Parathyroid adenoma (tissue), 2 donors: Measurements from ENCODE around the gene IMPDH1.

Experiments used
- H2AFZ ChIP-seq: fragments of 300-600 bp; sonication (generic); one replicate; pipeline ENCODE4 v1.7.0; 2017; ENCODE audit warnings: antibody characterized with exemption, mild to moderate bottlenecking
- H3K27ac ChIP-seq: fragments of 300-600 bp; sonication (generic); one replicate; pipeline ENCODE4 v1.7.0; 2017
- H3K27me3 ChIP-seq: fragments of 300-600 bp; sonication (generic); one replicate; pipeline ENCODE4 v1.7.0; 2017; ENCODE audit warnings: low read length; ENCODE audit not compliant: control insufficient read depth, insufficient read depth
- H3K36me3 ChIP-seq: fragments of 300-600 bp; sonication (generic); one replicate; pipeline ENCODE4 v1.7.0; 2017; ENCODE audit warnings: low read length; ENCODE audit not compliant: control insufficient read depth, insufficient read depth
- H3K4me1 ChIP-seq: fragments of 300-600 bp; sonication (generic); one replicate; pipeline ENCODE4 v1.7.0; 2017; ENCODE audit warnings: control low read depth
- H3K4me2 ChIP-seq: fragments of 300-600 bp; sonication (generic); one replicate; pipeline ENCODE4 v1.7.0; 2017; ENCODE audit warnings: low read length
- H3K4me3 ChIP-seq: fragments of 300-600 bp; sonication (generic); one replicate; pipeline ENCODE4 v1.7.0; 2017; ENCODE audit warnings: low read depth, low read length
- H3K79me2 ChIP-seq: fragments of 300-600 bp; sonication (generic); one replicate; pipeline ENCODE4 v1.7.0; 2017; ENCODE audit warnings: control low read depth
- H3K9ac ChIP-seq: fragments of 300-600 bp; sonication (generic); one replicate; pipeline ENCODE4 v1.7.0; 2017; ENCODE audit warnings: mild to moderate bottlenecking
- H3K9me3 ChIP-seq: fragments of 300-600 bp; sonication (generic); one replicate; pipeline ENCODE4 v1.7.0; 2017; ENCODE audit warnings: low read length; ENCODE audit not compliant: control insufficient read depth
- CTCF ChIP-seq: fragments of 300-600 bp; sonication (generic); IDR thresholded peaks from one replicate; pipeline ENCODE4 v1.7.0; 2017; ENCODE audit warnings: antibody characterized with exemption, mild to moderate bottlenecking
- donor health status: primary hyperparathyroidism.

IMPDH1 gene

GRCh38 chr7:128385988-128386925 lies 23.5 kb downstream of the IMPDH1 start:
- no peak overlapping the region for H3K4me3 ChIP-seq
- H3K9ac ChIP-seq, result no peak overlapping the region
- no peaks in the 10 kb centered on the region for H3K79me2 ChIP-seq
- H3K4me1 ChIP-seq, result no peaks in the 10 kb centered on the region
- no peak for TF ChIP-seq CTCF
- H3K36me3 ChIP-seq, result no peaks in the 10 kb centered on the region
- H3K27me3 ChIP-seq, result no peaks in the 10 kb centered on the region
- no peak overlapping the region for H3K27ac ChIP-seq
- no peak overlapping the region for H3K4me2 ChIP-seq
- H2AFZ ChIP-seq, result no peak overlapping the region
- H3K9me3 ChIP-seq, result no peaks in the 10 kb centered on the region

DNA sequence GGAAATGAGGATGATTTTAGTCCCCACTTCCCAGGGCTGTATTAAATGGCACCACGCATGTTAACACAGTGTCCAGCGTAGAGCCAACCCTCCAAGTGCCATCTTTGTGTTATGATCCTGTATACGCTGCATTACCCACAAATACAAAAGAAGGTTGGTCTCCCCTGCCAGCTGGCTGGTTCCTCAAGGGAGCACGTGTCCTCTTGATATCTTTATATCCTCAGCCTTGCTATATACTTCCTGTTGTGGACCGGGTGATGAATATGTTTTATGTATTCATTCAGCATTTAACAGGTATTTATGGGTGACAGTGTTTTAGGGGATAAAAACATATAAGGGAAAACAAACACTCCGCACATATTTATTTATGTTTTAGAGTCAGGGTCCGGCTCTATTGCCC lies 25.1 kb downstream of the IMPDH1 start:
- TF ChIP-seq CTCF, result no peak
- Histone ChIP-seq H3K4me2 (no peak overlapping the region), H2AFZ (no peak overlapping the region), H3K27ac (no peak overlapping the region), H3K27me3 (no peaks in the 10 kb centered on the region), H3K79me2 (no peaks in the 10 kb centered on the region), H3K9ac (no peak overlapping the region), H3K4me3 (no peak overlapping the region), H3K36me3 (no peaks in the 10 kb centered on the region), H3K4me1 (no peaks in the 10 kb centered on the region), H3K9me3 (no peaks in the 10 kb centered on the region)

- Histone ChIP-seq H3K27ac (no peak overlapping the region), H3K4me1 (no peaks in the 10 kb centered on the region), H3K9me3 (no peaks in the 10 kb centered on the region), H3K9ac (no peak overlapping the region), H3K4me2 (no peak overlapping the region), H3K27me3 (no peaks in the 10 kb centered on the region), H2AFZ (no peak overlapping the region), H3K36me3 (no peaks in the 10 kb centered on the region), H3K4me3 (no peak overlapping the region), H3K79me2 (no peaks in the 10 kb centered on the region)
- no peak for TF ChIP-seq CTCF
These were observed 26.0 kb downstream of the IMPDH1 start for GRCh38 chr7:128383776-128384175.

GRCh38 chr7:128381161-128381821 lies 28.5 kb downstream of the IMPDH1 start:
- H3K9ac ChIP-seq, result no peak overlapping the region
- H3K79me2 ChIP-seq, result no peaks in the 10 kb centered on the region
- no peaks in the 10 kb centered on the region for H3K36me3 ChIP-seq
- H3K4me2 ChIP-seq, result no peak overlapping the region
- TF ChIP-seq CTCF, result peak; percentile 15
- no peaks in the 10 kb centered on the region for H3K9me3 ChIP-seq
- H3K4me1 ChIP-seq, result no peaks in the 10 kb centered on the region
- H3K4me3 ChIP-seq, result no peak overlapping the region
- no peak overlapping the region for H2AFZ ChIP-seq
- no peaks in the 10 kb centered on the region for H3K27me3 ChIP-seq
- no peak overlapping the region for H3K27ac ChIP-seq
